Measurements from ENCODE around the gene TRIM67.

Gene TRIM67

GRCh38 chr1:231162970-231163829 is 1.3 kb downstream of the TRIM67 start:
- Mint-ChIP-seq H3K27ac (no peak overlapping the region), H3K4me3 (no peak overlapping the region), H3K27me3 (ENCODE audit: low read depth) (peaks cover 63% of the 10 kb centered on the region), H3K36me3 (ENCODE audit: low read depth) (no peaks in the 10 kb centered on the region), H3K4me1 (ENCODE audit: low read depth) (no peaks in the 10 kb centered on the region), H3K9me3 (no peaks in the 10 kb centered on the region)

DNA sequence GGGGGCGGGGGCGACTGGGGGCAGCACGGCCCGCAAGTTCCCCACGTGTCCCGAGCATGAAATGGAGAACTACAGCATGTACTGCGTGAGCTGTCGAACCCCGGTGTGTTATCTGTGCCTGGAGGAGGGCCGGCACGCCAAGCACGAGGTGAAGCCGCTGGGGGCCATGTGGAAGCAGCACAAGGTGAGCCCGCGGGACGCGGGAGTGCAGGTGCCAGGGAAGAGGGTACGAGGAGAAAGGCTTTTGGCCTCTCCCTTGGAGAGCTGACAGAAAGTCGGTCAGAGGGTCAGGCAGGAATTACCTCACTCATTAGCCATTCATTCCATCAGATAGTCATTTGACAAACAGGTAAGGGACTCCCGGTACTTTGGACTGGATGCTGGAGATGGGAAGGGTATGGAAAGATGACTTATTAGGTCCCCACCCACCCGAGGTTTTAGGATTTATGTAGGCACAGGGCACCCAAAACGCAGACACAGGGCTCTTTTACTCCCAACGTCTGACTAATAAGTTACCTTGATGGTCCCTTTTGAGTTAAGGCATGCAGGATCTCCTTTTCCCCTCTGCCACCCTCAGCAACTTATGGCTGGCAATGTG is 2.1 kb downstream of the TRIM67 start:
- H3K4me3 Mint-ChIP-seq, result no peak overlapping the region
- no peaks in the 10 kb centered on the region for H3K4me1 Mint-ChIP-seq (ENCODE audit: low read depth)
- H3K27ac Mint-ChIP-seq, result no peak overlapping the region
- no peaks in the 10 kb centered on the region for H3K36me3 Mint-ChIP-seq (ENCODE audit: low read depth)
- peaks cover 61% of the 10 kb centered on the region for H3K27me3 Mint-ChIP-seq (ENCODE audit: low read depth)
- H3K9me3 Mint-ChIP-seq, result no peaks in the 10 kb centered on the region

GRCh38 chr1:231165371-231165770 is 3.5 kb downstream of the TRIM67 start:
- Mint-ChIP-seq H3K9me3 (no peaks in the 10 kb centered on the region), H3K4me3 (no peak overlapping the region), H3K27ac (no peak overlapping the region), H3K36me3 (ENCODE audit: low read depth) (no peaks in the 10 kb centered on the region), H3K27me3 (ENCODE audit: low read depth) (peaks cover 46% of the 10 kb centered on the region), H3K4me1 (ENCODE audit: low read depth) (no peaks in the 10 kb centered on the region)

- no peak overlapping the region for H3K27ac Mint-ChIP-seq
- H3K27me3 Mint-ChIP-seq (ENCODE audit: low read depth), result peaks cover 42% of the 10 kb centered on the region
- H3K4me3 Mint-ChIP-seq, result no peak overlapping the region
- no peaks in the 10 kb centered on the region for H3K4me1 Mint-ChIP-seq (ENCODE audit: low read depth)
- no peaks in the 10 kb centered on the region for H3K9me3 Mint-ChIP-seq
- no peaks in the 10 kb centered on the region for H3K36me3 Mint-ChIP-seq (ENCODE audit: low read depth)
Measured at GRCh38 chr1:231166398-231166797, 4.5 kb downstream of the TRIM67 start.

DNA sequence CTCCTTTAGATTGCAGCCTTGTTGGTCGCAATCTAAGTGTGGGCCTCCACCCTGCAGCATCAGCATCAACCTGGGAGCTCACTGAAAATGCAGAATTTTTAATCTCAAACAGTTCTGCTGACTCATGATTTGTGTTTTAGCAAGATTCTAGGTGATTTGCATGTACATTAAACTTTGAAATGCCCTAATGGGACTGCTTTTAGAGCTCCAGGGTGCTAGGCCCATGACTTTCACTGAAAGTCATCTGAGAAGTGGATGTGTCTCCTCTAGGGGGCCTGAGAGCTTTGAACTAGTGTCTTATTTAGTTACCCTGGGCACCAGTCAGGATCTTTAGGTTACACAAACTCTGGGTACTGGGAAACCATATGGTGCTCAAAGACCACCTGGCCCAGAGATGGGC is 9.0 kb downstream of the TRIM67 start:
- Mint-ChIP-seq H3K36me3 (ENCODE audit: low read depth) (no peaks in the 10 kb centered on the region), H3K27ac (no peak overlapping the region), H3K9me3 (no peaks in the 10 kb centered on the region), H3K27me3 (ENCODE audit: low read depth) (peaks cover 42% of the 10 kb centered on the region), H3K4me3 (no peak overlapping the region), H3K4me1 (ENCODE audit: low read depth) (no peaks in the 10 kb centered on the region)

- H3K27me3 Mint-ChIP-seq (ENCODE audit: low read depth), result peaks cover 42% of the 10 kb centered on the region
- H3K4me1 Mint-ChIP-seq (ENCODE audit: low read depth), result no peaks in the 10 kb centered on the region
- H3K36me3 Mint-ChIP-seq (ENCODE audit: low read depth), result no peaks in the 10 kb centered on the region
- no peak overlapping the region for H3K4me3 Mint-ChIP-seq
- H3K27ac Mint-ChIP-seq, result no peak overlapping the region
- no peaks in the 10 kb centered on the region for H3K9me3 Mint-ChIP-seq
Measured at GRCh38 chr1:231171623-231172197, 9.9 kb downstream of the TRIM67 start.

- H3K4me1 Mint-ChIP-seq (ENCODE audit: low read depth), result no peaks in the 10 kb centered on the region
- H3K27ac Mint-ChIP-seq, result no peak overlapping the region
- no peaks in the 10 kb centered on the region for H3K9me3 Mint-ChIP-seq
- no peak overlapping the region for H3K4me3 Mint-ChIP-seq
- no peaks in the 10 kb centered on the region for H3K36me3 Mint-ChIP-seq (ENCODE audit: low read depth)
- peaks cover 45% of the 10 kb centered on the region for H3K27me3 Mint-ChIP-seq (ENCODE audit: low read depth)
Measured at GRCh38 chr1:231172411-231172810, 10.6 kb downstream of the TRIM67 start.

DNA sequence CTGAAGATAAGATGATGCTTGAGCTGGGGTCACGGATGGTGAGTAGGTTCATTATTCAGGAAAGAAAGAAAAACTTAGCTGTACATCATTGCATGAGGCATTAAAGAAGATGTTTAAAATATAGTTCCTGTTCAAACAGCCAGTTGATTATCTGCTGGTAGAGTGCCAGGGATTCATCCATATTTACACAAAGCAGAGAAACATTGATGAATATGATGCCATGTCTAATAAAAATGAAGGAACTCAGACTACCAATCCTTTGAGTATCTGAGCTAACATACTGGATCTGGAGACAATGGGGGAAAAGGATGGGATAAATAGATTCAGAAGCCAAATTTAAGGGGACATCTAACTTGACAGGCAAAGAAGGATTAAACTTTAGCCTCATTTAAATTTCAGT is 14.6 kb downstream of the TRIM67 start:
- Mint-ChIP-seq H3K27me3 (ENCODE audit: low read depth) (peaks cover 51% of the 10 kb centered on the region), H3K9me3 (no peaks in the 10 kb centered on the region), H3K4me3 (no peak overlapping the region), H3K4me1 (ENCODE audit: low read depth) (no peaks in the 10 kb centered on the region), H3K27ac (no peak overlapping the region), H3K36me3 (ENCODE audit: low read depth) (no peaks in the 10 kb centered on the region)

GRCh38 chr1:231177226-231177625 is 15.4 kb downstream of the TRIM67 start:
- peaks cover 57% of the 10 kb centered on the region for H3K27me3 Mint-ChIP-seq (ENCODE audit: low read depth)
- H3K9me3 Mint-ChIP-seq, result no peaks in the 10 kb centered on the region
- no peak overlapping the region for H3K4me3 Mint-ChIP-seq
- no peak overlapping the region for H3K27ac Mint-ChIP-seq
- H3K36me3 Mint-ChIP-seq (ENCODE audit: low read depth), result no peaks in the 10 kb centered on the region
- H3K4me1 Mint-ChIP-seq (ENCODE audit: low read depth), result no peaks in the 10 kb centered on the region

DNA sequence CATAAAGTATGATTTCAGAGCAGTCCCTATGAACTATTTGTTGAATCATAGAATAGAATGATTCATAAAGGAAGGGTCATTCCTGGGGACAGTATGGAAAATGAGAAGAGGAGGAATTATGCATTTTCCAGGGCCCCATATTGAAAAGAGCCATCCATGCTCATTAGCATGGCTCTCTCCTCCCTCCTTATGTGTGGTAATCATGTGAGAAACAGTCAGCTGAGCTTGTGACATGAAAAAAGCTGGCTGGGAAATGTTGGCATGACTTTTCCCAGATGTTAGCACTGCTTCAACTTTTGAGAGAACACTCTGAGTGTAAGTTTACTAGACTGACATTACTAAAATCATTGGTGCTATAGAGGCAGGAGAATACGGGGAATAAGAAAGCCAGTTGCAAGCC is 16.1 kb downstream of the TRIM67 start:
- Mint-ChIP-seq H3K4me3 (no peak overlapping the region), H3K27ac (no peak overlapping the region), H3K4me1 (ENCODE audit: low read depth) (no peaks in the 10 kb centered on the region), H3K9me3 (no peaks in the 10 kb centered on the region), H3K27me3 (ENCODE audit: low read depth) (peaks cover 58% of the 10 kb centered on the region), H3K36me3 (ENCODE audit: low read depth) (no peaks in the 10 kb centered on the region)

GRCh38 chr1:231178970-231179369 is 17.1 kb downstream of the TRIM67 start:
- no peak overlapping the region for H3K27ac Mint-ChIP-seq
- H3K27me3 Mint-ChIP-seq (ENCODE audit: low read depth), result peaks cover 53% of the 10 kb centered on the region
- no peak overlapping the region for H3K4me3 Mint-ChIP-seq
- no peaks in the 10 kb centered on the region for H3K36me3 Mint-ChIP-seq (ENCODE audit: low read depth)
- no peaks in the 10 kb centered on the region for H3K4me1 Mint-ChIP-seq (ENCODE audit: low read depth)
- H3K9me3 Mint-ChIP-seq, result no peaks in the 10 kb centered on the region

DNA sequence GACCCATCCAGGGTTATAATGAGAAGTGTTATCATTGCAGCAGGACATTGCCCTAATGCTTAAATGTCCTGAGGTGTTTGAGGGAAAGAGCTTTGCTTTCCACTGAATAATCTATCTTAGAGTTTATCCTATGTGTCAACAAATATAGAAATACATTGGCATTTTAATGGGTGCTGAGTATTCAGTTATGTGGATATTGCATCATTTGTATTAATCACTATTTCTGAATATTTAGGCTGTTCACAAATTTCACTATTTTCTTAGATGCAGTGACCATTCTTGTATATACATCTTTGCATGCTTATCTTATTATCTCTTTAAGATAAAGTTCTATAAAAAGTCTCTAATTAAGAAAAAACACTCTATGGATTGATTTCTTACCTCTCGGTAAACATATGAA is 18.2 kb downstream of the TRIM67 start:
- Mint-ChIP-seq H3K36me3 (ENCODE audit: low read depth) (no peaks in the 10 kb centered on the region), H3K4me3 (no peak overlapping the region), H3K27me3 (ENCODE audit: low read depth) (peaks cover 49% of the 10 kb centered on the region), H3K9me3 (no peaks in the 10 kb centered on the region), H3K4me1 (ENCODE audit: low read depth) (no peaks in the 10 kb centered on the region), H3K27ac (no peak overlapping the region)

DNA sequence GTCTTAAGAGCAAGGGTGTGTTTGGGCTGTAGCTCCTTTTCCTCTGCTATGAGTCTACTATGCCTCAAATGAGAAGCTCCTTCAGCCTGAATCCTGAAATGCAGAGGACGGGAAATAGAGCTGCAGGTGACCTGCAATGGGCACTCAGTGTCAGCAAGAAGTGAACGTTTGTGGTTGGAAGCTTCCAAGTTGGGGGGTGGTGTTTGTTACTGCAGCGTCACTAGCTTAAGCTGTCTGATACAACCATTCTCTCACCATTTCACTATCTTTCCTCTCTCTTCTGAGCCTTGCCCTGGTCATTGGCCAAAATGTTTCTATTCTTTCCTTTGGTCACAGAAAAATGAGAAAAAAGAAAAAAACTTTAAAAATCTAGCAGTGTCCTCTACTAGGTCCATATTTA is 19.4 kb downstream of the TRIM67 start:
- H3K4me3 Mint-ChIP-seq, result no peak overlapping the region
- no peaks in the 10 kb centered on the region for H3K36me3 Mint-ChIP-seq (ENCODE audit: low read depth)
- H3K27ac Mint-ChIP-seq, result no peak overlapping the region
- H3K27me3 Mint-ChIP-seq (ENCODE audit: low read depth), result peaks cover 37% of the 10 kb centered on the region
- H3K9me3 Mint-ChIP-seq, result no peaks in the 10 kb centered on the region
- no peaks in the 10 kb centered on the region for H3K4me1 Mint-ChIP-seq (ENCODE audit: low read depth)

GRCh38 chr1:231182317-231182716 is 20.5 kb downstream of the TRIM67 start:
- no peak overlapping the region for H3K27ac Mint-ChIP-seq
- peaks cover 28% of the 10 kb centered on the region for H3K27me3 Mint-ChIP-seq (ENCODE audit: low read depth)
- no peaks in the 10 kb centered on the region for H3K36me3 Mint-ChIP-seq (ENCODE audit: low read depth)
- no peak overlapping the region for H3K4me3 Mint-ChIP-seq
- H3K9me3 Mint-ChIP-seq, result no peaks in the 10 kb centered on the region
- no peaks in the 10 kb centered on the region for H3K4me1 Mint-ChIP-seq (ENCODE audit: low read depth)
